Endothelial cell of umbilical vein (primary cell): ENCODE data around the gene NEK3.
"Not testable (repeated sequence)": the region's sequence is repeated elsewhere in the genome, so short reads cannot be mapped to it uniquely, and the experiment has no call there.

ENCODE experiments used
- EZH2 ChIP-seq: IDR thresholded peaks from 2 replicates; pipeline ENCODE4 v1.6.1; 2012; ENCODE audit warnings: borderline replicate concordance, low read depth, mild to moderate bottlenecking, moderate library complexity, low read length, inconsistent platforms; ENCODE audit not compliant: severe bottlenecking
- FOS ChIP-seq: IDR thresholded peaks from 2 replicates; pipeline ENCODE4 v1.6.1; 2011; ENCODE audit warnings: mild to moderate bottlenecking, low read length, moderate library complexity, borderline replicate concordance; ENCODE audit not compliant: insufficient read depth
- JUN ChIP-seq: IDR thresholded peaks from 2 replicates; pipeline ENCODE4 v1.6.1; 2011; ENCODE audit warnings: borderline replicate concordance, low read depth; ENCODE audit not compliant: insufficient read length, insufficient read depth
- MAX ChIP-seq: IDR thresholded peaks from 2 replicates; pipeline ENCODE4 v1.6.1; 2011; ENCODE audit not compliant: insufficient read depth, insufficient read length
- MYC ChIP-seq: IDR thresholded peaks from one replicate; pipeline ENCODE4 v1.6.1; 2011; ENCODE audit warnings: mild to moderate bottlenecking, low read depth, low read length
- POLR2A ChIP-seq: IDR thresholded peaks from 2 replicates; pipeline ENCODE4 v1.6.1; 2012; ENCODE audit warnings: low read depth, mild to moderate bottlenecking, control low read depth, low read length
- POLR2AphosphoS5 ChIP-seq: IDR thresholded peaks from 2 replicates; pipeline ENCODE4 v1.6.1; 2012; ENCODE audit warnings: low read depth, mild to moderate bottlenecking, control low read depth, low read length, moderate library complexity; ENCODE audit not compliant: insufficient read depth
- TF ChIP-seq, protein P1 (sequence below), 2 donors: IDR thresholded peaks; 1 replicate in 1 of 2; 2 replicates in 1 of 2; pipeline ENCODE4 v1.5.1; 2011; ENCODE audit warnings: low read length in 2 of 2, mild to moderate bottlenecking in 2 of 2, moderate library complexity in 2 of 2, control low read depth in 1 of 2, inconsistent platforms in 1 of 2, low read depth in 1 of 2; ENCODE audit not compliant: insufficient read depth in 1 of 2; ENCODE audit errors: extremely low read depth in 1 of 2

GRCh38 chr13:52204546-52204945 lies 45.1 kb upstream of the NEK3 start:
- TF ChIP-seq POLR2A, MYC, MAX, EZH2, POLR2AphosphoS5, JUN, FOS: not testable (repeated sequence)
- TF ChIP-seq, protein P1, sequence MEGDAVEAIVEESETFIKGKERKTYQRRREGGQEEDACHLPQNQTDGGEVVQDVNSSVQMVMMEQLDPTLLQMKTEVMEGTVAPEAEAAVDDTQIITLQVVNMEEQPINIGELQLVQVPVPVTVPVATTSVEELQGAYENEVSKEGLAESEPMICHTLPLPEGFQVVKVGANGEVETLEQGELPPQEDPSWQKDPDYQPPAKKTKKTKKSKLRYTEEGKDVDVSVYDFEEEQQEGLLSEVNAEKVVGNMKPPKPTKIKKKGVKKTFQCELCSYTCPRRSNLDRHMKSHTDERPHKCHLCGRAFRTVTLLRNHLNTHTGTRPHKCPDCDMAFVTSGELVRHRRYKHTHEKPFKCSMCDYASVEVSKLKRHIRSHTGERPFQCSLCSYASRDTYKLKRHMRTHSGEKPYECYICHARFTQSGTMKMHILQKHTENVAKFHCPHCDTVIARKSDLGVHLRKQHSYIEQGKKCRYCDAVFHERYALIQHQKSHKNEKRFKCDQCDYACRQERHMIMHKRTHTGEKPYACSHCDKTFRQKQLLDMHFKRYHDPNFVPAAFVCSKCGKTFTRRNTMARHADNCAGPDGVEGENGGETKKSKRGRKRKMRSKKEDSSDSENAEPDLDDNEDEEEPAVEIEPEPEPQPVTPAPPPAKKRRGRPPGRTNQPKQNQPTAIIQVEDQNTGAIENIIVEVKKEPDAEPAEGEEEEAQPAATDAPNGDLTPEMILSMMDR (IDR thresholded peaks at IDR 0.05; ENCODE audit: extremely low read depth in 1 of 2, insufficient read depth in 1 of 2, low read depth in 1 of 2, low read length in 2 of 2) = not testable (repeated sequence)
